GM21723 (cell line): ENCODE data around the gene ARHGAP22.

Source experiments
- ATAC-seq: cut with Tn5 transposase; IDR thresholded peaks from one replicate; pipeline ENCODE4 v1.9.1; 2021; ENCODE audit warnings: mild to moderate bottlenecking, moderate library complexity; ENCODE audit not compliant: unreplicated experiment

Gene ARHGAP22

GRCh38 chr10:48554656-48555055, 50.2 kb downstream of the ARHGAP22 start:
- no peak for ATAC-seq

- no peak for ATAC-seq
Observed at GRCh38 chr10:48554246-48554645, 50.6 kb downstream of the ARHGAP22 start.

GRCh38 chr10:48552946-48553564, 51.8 kb downstream of the ARHGAP22 start:
- no peak for ATAC-seq

GRCh38 chr10:48551861-48552591, 52.8 kb downstream of the ARHGAP22 start:
- ATAC-seq = no peak

- ATAC-seq = no peak
Observed at GRCh38 chr10:48550977-48551376, 53.9 kb downstream of the ARHGAP22 start.

- ATAC-seq = no peak
Observed at GRCh38 chr10:48550071-48550691, 54.7 kb downstream of the ARHGAP22 start.

- no peak for ATAC-seq
Observed at GRCh38 chr10:48549236-48549635, 55.6 kb downstream of the ARHGAP22 start.

GRCh38 chr10:48548531-48549135, 56.2 kb downstream of the ARHGAP22 start:
- no peak for ATAC-seq

GRCh38 chr10:48547981-48548380, 56.9 kb downstream of the ARHGAP22 start:
- no peak for ATAC-seq

- ATAC-seq = no peak
Observed at GRCh38 chr10:48547061-48547895, 57.6 kb downstream of the ARHGAP22 start.

GRCh38 chr10:48545462-48546145, 59.3 kb downstream of the ARHGAP22 start:
- ATAC-seq = no peak

- no peak for ATAC-seq
Observed at GRCh38 chr10:48543182-48543844, 61.6 kb downstream of the ARHGAP22 start.

GRCh38 chr10:48542471-48543181, 62.2 kb downstream of the ARHGAP22 start:
- no peak for ATAC-seq

- no peak for ATAC-seq
Observed at GRCh38 chr10:48541144-48541795, 63.6 kb downstream of the ARHGAP22 start.

GRCh38 chr10:48538611-48539010, 66.3 kb downstream of the ARHGAP22 start:
- no peak for ATAC-seq

- no peak for ATAC-seq
Observed at GRCh38 chr10:48536916-48537890, 67.7 kb downstream of the ARHGAP22 start.

- ATAC-seq = no peak
Observed at GRCh38 chr10:48536156-48536500, 68.7 kb downstream of the ARHGAP22 start.
